ENCODE results near the gene COQ10A.

DNA sequence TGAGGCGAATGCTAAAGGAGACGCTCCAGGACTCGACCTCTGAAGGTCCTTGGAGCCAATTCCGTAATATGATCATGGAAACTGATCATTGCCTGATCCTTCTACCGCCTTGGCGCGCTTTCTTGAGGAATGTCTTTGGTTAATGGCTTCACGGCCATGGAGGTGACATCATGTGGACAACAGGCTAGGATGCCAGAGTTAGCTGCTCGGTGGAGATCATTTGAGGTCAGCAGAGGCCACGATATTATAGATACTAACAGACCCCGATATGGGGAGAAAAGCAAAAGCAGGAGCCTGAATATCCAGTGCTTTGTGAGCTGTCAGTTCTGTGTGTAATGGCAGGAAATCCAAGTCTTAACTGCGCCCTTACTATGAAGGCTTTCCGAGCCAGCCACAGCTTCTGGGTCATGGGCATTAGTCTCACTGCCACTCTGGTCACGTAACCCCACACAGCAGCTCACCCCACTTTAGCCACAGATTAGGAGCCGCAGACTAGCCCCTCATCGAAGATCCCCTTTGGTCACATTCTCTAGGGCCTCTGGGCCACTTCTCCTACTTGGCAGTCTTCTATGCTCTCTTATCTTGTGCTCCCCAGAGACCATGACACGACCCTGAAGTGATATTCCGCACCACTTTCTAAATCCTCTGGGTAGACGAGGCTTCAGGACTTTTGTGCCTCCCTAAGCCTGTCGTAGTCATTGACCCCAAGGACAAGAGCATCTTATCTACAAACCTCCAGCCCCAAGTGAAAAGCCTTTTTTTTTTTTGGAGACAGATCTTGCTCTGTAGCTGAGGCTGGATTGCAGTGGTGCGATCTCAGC, 34.1 kb downstream of the COQ10A start:
- TF ChIP-seq EZH2 (IDR thresholded peaks at IDR 0.05; ENCODE audit: low read length, missing control alignments) = no peak
- TF ChIP-seq, protein P1, sequence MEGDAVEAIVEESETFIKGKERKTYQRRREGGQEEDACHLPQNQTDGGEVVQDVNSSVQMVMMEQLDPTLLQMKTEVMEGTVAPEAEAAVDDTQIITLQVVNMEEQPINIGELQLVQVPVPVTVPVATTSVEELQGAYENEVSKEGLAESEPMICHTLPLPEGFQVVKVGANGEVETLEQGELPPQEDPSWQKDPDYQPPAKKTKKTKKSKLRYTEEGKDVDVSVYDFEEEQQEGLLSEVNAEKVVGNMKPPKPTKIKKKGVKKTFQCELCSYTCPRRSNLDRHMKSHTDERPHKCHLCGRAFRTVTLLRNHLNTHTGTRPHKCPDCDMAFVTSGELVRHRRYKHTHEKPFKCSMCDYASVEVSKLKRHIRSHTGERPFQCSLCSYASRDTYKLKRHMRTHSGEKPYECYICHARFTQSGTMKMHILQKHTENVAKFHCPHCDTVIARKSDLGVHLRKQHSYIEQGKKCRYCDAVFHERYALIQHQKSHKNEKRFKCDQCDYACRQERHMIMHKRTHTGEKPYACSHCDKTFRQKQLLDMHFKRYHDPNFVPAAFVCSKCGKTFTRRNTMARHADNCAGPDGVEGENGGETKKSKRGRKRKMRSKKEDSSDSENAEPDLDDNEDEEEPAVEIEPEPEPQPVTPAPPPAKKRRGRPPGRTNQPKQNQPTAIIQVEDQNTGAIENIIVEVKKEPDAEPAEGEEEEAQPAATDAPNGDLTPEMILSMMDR (conservative IDR thresholded peaks at IDR 0.05 in 1 of 2, IDR thresholded peaks at IDR 0.05 in 1 of 2; ENCODE audit: low read depth in 1 of 2, low read length in 2 of 2) = no peak
